Hepatocyte (in vitro differentiated cells): ENCODE data around the gene JUND. TPM values are rescaled to one million over a fixed set of nuclear protein-coding genes. Genes with fewer than 3 reads are reported as not detected.
A peak's percentile ranks its signal among the peaks of the same experiment; 100 is the strongest.

Experiments used
- DNase-seq: peaks from one replicate; pipeline ENCODE4 v3.0.0-alpha.2; 2016; ENCODE audit warnings: low spot score
- H2AFZ ChIP-seq: fragments of 200-600 bp; sonication (generic); 2 replicates; pipeline ENCODE4 v1.6.0; 2016; ENCODE audit warnings: antibody characterized with exemption, mild to moderate bottlenecking
- H3K27ac ChIP-seq: fragments of 200-600 bp; sonication (generic); 2 replicates; pipeline ENCODE4 v1.5.1; 2016; ENCODE audit warnings: mild to moderate bottlenecking
- H3K27me3 ChIP-seq: fragments of 200-600 bp; sonication (generic); 2 replicates; pipeline ENCODE4 v1.6.1; 2016
- H3K36me3 ChIP-seq: fragments of 200-600 bp; sonication (generic); replicated peaks from 2 replicates; pipeline ENCODE4 v1.5.1; 2016; ENCODE audit warnings: low read depth; ENCODE audit not compliant: insufficient read depth
- H3K4me1 ChIP-seq: fragments of 200-600 bp; sonication (generic); 2 replicates; pipeline ENCODE4 v1.5.1; 2016; ENCODE audit warnings: mild to moderate bottlenecking, moderate library complexity; ENCODE audit not compliant: insufficient read depth
- H3K4me2 ChIP-seq: fragments of 200-600 bp; sonication (generic); 2 replicates; pipeline ENCODE4 v1.6.0; 2016
- H3K4me3 ChIP-seq: fragments of 200-600 bp; sonication (generic); 2 replicates; pipeline ENCODE4 v1.5.1; 2016; ENCODE audit warnings: mild to moderate bottlenecking
- H3K79me2 ChIP-seq: fragments of 200-600 bp; sonication (generic); 2 replicates; pipeline ENCODE4 v1.6.0; 2017; ENCODE audit warnings: mild to moderate bottlenecking
- H3K9me2 ChIP-seq: fragments of 200-600 bp; sonication (generic); replicated peaks from 2 replicates; pipeline ENCODE4 v1.6.0; 2017; ENCODE audit warnings: mild to moderate bottlenecking; ENCODE audit not compliant: insufficient read depth
- H3K9me3 ChIP-seq: fragments of 200-600 bp; sonication (generic); 2 replicates; pipeline ENCODE4 v1.5.1; 2016; ENCODE audit warnings: low read depth, mild to moderate bottlenecking
- H4K20me1 ChIP-seq: fragments of 200-600 bp; sonication (generic); 2 replicates; pipeline ENCODE4 v1.6.0; 2016; ENCODE audit warnings: mild to moderate bottlenecking; ENCODE audit not compliant: insufficient read depth, poor library complexity, severe bottlenecking
- CTCF ChIP-seq: fragments of 200-600 bp; sonication (generic); IDR thresholded peaks from 2 replicates; pipeline ENCODE4 v1.5.1; 2016; ENCODE audit warnings: antibody characterized with exemption, mild to moderate bottlenecking; ENCODE audit not compliant: poor library complexity
- EZH2 ChIP-seq: fragments of 200-600 bp; sonication (generic); IDR thresholded peaks from 2 replicates; pipeline ENCODE4 v1.6.1; 2016; ENCODE audit warnings: antibody characterized with exemption, mild to moderate bottlenecking, borderline replicate concordance
- EZH2phosphoT487 ChIP-seq: fragments of 200-600 bp; sonication (generic); IDR thresholded peaks from one replicate; pipeline ENCODE4 v1.6.1; 2018; ENCODE audit warnings: antibody characterized with exemption, mild to moderate bottlenecking, low read depth, moderate library complexity; ENCODE audit not compliant: unreplicated experiment, severe bottlenecking
- WGBS: methylation state at CpG from one replicate; pipeline ENCODE4 v1.1.6; 2016; ENCODE audit warnings: low lambda C conversion rate; ENCODE audit errors: missing lambda C conversion rate; 5-methylcytosine and 5-hydroxymethylcytosine counted together
- polyA plus RNA-seq: library from polyadenylated mRNA; unstranded; fragments of >200 nt; fragmentation: Nextera tagmentation; extraction: Ambion mirVana; gene quantifications from 2 replicates; pipeline ENCODE4 v1.2.1, GENCODE V29; 2016
- total RNA-seq: library from RNA; depleted of rRNA; stranded (reverse); fragments of >200 nt; gene quantifications from 2 replicates; pipeline ENCODE4 v1.2.3, GENCODE V29; 2014

The JUND gene
- total and polyA plus RNA-seq, 2 experiments from 2014 or later: 307 to 698 TPM

- Histone ChIP-seq H3K9me2 (no peaks in the 10 kb centered on the region), H3K4me3 (peak overlapping the region; percentile 45), H3K79me2 (peaks cover 3% of the 10 kb centered on the region), H3K36me3 (no peaks in the 10 kb centered on the region), H4K20me1 (no peaks in the 10 kb centered on the region), H2AFZ (peak overlapping the region; percentile 10), H3K27ac (peak overlapping the region; percentile 96), H3K27me3 (no peaks in the 10 kb centered on the region), H3K4me1 (peaks cover 41% of the 10 kb centered on the region), H3K4me2 (peak overlapping the region; percentile 91), H3K9me3 (no peaks in the 10 kb centered on the region)
- DNase-seq: peak; percentile 94
- WGBS: 2% methylated on average over 25 of the region's 75 CpGs
- TF ChIP-seq EZH2 (no peak), CTCF (no peak), EZH2phosphoT487 (no peak)
Measured at GRCh38 chr19:18291590-18292461, 10.4 kb upstream of the JUND start.

- Histone ChIP-seq H3K27me3 (no peaks in the 10 kb centered on the region), H2AFZ (peak overlapping the region; percentile 10), H3K9me3 (no peaks in the 10 kb centered on the region), H3K27ac (peak overlapping the region; percentile 96), H3K9me2 (no peaks in the 10 kb centered on the region), H3K79me2 (peaks cover 3% of the 10 kb centered on the region), H4K20me1 (no peaks in the 10 kb centered on the region), H3K4me2 (peak overlapping the region; percentile 91), H3K36me3 (no peaks in the 10 kb centered on the region), H3K4me1 (peaks cover 41% of the 10 kb centered on the region), H3K4me3 (no peak overlapping the region)
- no peak for DNase-seq
- TF ChIP-seq CTCF: no peak
- TF ChIP-seq EZH2phosphoT487: no peak
- TF ChIP-seq EZH2: no peak
- WGBS: 52% methylated on average over 21 of the region's 21 CpGs
Measured at GRCh38 chr19:18291019-18291524, 9.7 kb upstream of the JUND start.

GRCh38 chr19:18290302-18291018 is 9.0 kb upstream of the JUND start:
- Histone ChIP-seq H3K4me2 (peak overlapping the region; percentile 91), H3K9me2 (no peaks in the 10 kb centered on the region), H3K27ac (peak overlapping the region; percentile 96), H3K9me3 (no peaks in the 10 kb centered on the region), H2AFZ (no peak overlapping the region), H3K4me1 (peaks cover 41% of the 10 kb centered on the region), H3K27me3 (no peaks in the 10 kb centered on the region), H3K79me2 (peaks cover 3% of the 10 kb centered on the region), H3K4me3 (no peak overlapping the region), H3K36me3 (no peaks in the 10 kb centered on the region), H4K20me1 (no peaks in the 10 kb centered on the region)
- DNase-seq: no peak
- TF ChIP-seq CTCF: no peak
- TF ChIP-seq EZH2phosphoT487: no peak
- TF ChIP-seq EZH2: no peak
- 56% methylated on average over 14 of the region's 14 CpGs for WGBS
